GM19468 (cell line): ENCODE results near the gene ERCC8.
"Not testable (repeated sequence)": the region's sequence is repeated elsewhere in the genome, so short reads cannot be mapped to it uniquely, and the experiment has no call there.

Experiments used
- ATAC-seq: cut with Tn5 transposase; IDR thresholded peaks from one replicate; pipeline ENCODE4 v1.9.1; 2021; ENCODE audit warnings: mild to moderate bottlenecking, moderate library complexity, moderate number of reproducible peaks; ENCODE audit not compliant: unreplicated experiment; ENCODE audit errors: extremely low read depth

The ERCC8 gene, protein sequence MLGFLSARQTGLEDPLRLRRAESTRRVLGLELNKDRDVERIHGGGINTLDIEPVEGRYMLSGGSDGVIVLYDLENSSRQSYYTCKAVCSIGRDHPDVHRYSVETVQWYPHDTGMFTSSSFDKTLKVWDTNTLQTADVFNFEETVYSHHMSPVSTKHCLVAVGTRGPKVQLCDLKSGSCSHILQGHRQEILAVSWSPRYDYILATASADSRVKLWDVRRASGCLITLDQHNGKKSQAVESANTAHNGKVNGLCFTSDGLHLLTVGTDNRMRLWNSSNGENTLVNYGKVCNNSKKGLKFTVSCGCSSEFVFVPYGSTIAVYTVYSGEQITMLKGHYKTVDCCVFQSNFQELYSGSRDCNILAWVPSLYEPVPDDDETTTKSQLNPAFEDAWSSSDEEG

DNA sequence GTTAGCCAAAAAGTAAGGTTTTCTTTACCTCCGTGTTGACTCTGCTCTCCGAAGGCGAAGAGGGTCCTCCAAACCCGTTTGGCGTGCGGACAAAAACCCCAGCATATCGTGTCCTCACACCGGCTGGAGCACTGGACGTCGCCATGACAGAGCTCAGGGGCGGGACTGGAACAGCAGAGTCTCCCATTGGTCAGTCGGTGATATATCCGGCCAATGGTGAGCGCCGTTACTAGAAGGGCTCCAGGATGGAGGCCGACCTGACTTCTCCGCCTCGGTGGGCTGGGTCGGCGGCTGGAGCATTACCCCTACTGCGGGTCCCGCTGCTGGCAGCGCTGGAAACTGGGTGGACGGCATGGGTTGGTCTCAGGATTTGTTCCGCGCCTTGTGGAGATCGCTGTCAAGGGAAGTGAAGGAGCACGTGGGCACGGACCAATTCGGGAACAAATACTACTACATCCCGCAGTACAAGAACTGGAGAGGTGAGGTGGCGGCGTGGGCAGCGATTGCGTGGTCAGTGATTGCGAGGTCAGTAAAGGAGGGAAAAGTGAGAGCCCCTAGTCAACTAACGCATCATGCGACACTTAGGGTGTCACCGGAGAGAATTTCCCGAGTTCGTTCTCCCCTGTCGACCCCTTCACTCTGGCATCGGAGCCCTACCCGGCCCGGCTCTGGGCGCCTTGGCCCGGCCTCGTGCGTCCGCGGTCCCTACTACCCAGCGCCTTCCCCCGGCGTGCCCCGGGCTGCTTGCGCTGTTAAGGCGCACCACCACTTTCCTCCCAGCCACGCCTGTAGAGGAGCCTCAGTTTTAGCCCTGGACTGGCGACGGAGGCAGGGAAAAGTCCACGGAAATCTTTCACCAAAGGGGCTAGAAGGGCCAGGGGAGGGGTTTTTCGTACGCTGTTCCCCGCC is at the start of gene ERCC8, which contains the start of gene NDUFAF2:
ERCC8 (minus strand) TSS at position 167 of the 909 bp plus-strand sequence; CDS start at position 105, 62 bp downstream.
NDUFAF2 (plus strand) TSS at position 302 of the 909 bp plus-strand sequence; CDS start at position 353, 51 bp downstream.
- peak; percentile 99 for ATAC-seq

DNA sequence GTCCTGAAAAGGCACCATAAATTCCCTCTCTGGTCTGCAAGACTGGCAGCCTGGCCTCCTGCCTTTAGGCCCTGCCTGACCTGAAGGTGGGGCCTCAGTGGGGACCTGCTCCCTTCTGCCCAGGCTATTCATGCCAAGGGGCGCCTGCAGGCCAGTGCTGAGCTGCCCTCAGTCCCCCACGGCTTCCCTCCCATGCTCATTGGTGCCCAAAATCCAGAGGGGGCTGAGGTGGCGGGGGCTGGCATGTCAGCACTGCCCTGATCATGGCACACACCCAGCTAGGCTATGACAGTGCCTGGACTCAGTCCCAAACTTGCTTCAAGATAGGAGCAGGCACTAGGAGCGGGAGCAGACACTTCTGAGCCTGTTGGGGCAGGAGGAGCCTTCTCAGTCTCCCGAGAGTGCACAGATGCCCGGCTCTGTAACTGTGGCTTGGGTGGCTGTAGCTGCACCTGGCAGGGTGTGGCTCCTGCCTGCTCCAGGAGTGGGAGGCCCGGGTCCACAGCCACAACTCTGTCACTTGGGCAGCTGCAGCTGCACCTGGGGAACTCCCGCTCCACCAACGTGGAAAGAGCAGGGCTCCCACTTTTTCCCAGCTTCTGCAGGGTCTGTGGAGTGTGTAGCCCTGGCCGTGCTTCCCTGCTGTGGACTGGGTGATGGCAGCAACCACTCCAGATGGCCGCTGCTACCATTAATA is 49.2 kb upstream of the ERCC8 start:
- ATAC-seq = no peak

DNA sequence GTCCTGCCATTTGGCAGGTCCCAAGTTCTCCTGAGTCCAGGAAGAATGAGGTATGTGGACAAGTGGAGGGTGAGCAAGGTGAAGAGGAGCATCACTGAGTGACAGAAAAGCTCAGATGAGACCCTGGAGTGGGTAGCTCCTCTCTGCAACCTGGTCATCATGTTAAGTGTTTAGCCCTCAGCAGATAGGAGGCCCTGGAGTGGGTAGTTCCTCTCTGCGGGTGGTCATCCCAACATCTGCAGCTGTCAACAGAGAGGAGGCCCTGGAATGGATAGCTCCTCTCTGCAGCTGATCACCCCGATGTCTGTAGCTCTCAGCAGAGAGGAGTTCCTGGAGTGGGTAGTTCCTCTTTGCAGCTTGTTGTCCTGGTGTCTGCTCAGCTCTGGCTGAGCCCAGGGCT is 48.6 kb upstream of the ERCC8 start:
- ATAC-seq = no peak

DNA sequence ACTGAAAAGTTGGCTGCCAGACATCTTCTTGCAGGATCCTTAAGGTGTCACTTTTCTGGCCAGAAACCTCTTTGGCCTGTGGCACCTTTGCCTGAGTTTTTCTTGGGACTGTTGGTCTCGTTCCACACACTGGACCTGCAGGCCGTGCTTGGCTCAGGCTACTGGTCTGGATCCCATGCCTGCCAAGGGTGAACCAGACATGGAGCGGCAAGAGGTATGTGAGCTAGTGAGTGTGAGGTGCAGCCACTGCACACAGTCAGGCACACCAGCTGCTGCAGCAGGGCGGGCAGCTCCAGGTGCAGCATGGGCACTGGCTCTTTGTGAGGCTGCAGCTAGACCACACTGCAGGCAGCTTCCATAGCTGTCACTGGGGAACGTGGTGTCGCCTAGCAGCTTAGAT is 48.0 kb upstream of the ERCC8 start:
- no peak for ATAC-seq

DNA sequence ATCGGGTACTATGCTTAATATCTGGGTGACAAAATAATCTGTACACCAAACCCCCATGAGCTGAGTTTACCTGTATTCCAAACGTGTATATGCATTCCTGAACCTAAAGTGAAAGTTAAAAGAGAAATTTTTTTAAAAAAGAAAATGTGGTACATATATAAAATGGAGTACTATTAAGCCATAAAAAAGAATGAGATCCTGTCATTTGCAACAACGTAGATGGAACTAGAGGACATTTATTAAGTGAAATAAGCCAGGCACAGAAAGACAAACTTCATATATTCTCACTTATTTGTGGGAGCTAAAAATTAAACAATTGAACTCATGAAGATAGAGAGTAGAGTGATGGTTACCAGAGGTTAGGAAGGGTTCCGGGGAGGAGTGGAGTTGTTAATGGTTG is 44.9 kb upstream of the ERCC8 start:
- no peak for ATAC-seq

DNA sequence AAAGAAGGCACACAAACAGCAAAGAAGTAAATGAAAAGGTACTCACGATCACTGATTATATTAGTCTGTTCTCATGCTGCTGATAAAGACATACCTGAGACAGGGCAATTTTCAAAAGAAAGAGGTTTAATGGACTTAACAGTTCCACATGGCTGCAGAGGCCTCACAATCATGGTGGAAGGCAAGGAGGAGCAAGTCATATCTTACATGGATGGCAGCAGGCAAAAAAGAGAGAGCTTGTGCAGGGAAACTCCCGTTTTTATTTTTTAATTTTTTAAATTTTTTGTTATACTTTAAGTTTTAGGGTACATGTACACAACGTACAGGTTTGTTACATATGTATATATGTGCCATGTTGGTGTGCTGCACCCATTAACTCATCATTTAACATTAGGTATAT is 37.3 kb upstream of the ERCC8 start:
- not testable (repeated sequence) for ATAC-seq

DNA sequence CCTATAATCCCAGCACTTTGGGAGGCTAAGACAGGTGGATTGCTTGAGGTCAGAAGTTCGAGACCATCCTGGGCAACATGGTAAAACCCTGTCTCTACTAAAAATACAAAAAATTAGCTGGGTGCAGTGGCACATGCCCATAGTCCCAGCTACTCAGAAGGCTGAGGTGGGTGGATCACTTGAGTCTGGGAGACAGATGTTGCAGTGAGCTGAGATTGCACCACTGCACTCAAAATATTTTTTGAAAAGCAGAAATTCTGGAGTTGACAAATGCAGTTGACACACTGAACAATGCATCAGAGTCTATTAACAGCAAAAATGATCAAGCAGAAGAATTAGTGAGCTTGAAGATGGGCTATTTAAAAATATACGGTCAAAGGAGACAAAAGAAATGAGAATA is 35.6 kb upstream of the ERCC8 start:
- ATAC-seq = no peak

DNA sequence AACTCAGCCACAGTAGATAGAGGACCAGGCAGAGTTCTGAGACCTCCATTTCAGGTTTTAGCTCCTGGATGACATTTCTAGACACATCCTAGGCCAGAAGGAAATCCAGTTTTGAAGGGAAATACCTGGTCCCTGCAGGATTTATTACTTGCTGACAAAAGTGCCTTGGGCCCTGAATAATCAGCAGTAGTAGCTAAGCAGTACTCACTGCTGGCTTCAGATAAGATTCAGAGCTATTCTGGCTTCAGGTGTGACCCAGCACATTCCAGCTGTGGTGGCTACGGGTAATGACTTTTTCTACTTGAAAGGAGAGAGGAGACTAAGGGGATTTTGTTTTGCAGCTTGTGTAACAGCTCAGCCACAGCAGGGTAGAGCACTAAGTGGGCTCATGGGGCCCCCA is 34.1 kb upstream of the ERCC8 start:
- no peak for ATAC-seq

DNA sequence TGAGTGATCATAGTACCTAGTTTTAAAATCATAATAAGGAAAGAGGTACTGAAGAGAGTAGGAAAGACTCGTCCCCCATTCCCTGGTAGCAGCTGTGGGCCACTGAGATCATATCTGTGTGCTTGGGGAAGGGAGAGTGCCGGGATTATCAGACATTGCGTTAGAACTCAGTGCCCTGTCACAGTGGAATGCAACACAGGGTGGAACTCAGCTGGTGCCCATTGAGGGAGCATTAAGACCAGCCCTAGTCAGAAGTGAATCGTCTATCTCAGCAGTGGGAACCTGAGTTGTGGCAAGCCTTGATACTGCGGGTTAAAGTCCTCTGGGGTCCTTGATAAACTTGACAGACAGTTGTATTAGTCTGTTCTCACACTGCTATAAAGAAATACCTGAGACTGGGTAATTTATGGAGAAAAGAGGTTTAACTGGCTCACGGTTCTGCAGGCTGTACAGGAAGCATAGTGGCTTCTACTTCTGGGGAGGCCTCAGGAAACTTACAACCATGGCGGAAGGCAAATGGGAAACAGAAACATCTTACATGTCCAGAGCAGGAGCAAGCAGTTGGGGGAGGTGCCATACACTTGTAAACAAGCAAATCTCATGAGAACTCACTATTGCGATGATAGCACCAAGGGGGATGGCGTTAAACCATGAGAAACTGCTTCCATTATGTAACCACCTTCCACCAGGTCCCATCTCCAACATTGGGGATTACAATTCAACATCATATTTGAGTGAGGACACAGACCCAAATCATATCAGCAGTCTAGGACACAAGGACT is 33.3 kb upstream of the ERCC8 start:
- no peak for ATAC-seq

DNA sequence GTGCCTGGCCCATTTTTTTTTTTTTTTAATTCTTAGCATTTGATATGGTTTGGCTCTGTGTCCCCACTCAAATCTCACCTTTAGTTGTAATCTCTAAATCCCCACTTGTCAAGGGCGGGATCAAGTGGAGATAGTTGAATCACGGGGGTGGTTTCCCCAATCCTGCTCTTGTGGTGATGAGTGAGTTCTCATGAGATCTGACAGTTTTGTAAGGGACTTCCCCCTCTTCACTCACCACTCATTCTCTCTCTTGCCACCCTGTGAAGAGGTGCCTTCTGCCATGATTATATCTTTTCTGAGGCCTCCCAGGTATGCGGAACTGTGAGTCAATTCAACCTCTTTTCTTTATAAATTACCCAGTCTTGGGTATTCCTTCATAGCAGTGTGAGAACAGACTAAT is 27.4 kb upstream of the ERCC8 start:
- no peak for ATAC-seq

DNA sequence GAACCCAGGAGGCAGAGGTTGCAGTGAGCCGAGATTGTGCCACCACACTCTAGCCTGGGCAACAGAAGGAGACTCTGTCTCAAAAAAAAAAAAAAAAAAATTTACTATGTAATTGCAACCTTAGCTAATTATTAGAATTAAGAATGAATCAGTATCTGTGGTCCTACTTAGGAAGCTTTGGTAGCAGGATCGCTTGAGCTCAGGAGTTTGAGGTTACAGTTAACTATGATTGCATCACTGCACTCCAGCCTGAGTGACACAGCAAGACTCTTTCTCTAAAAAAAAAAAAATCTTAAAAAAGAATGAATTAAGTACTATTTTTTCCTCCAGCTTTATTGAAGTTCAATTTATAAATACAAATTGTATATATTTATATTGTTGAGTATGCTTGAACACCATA is 16.8 kb upstream of the ERCC8 start:
- no peak for ATAC-seq

DNA sequence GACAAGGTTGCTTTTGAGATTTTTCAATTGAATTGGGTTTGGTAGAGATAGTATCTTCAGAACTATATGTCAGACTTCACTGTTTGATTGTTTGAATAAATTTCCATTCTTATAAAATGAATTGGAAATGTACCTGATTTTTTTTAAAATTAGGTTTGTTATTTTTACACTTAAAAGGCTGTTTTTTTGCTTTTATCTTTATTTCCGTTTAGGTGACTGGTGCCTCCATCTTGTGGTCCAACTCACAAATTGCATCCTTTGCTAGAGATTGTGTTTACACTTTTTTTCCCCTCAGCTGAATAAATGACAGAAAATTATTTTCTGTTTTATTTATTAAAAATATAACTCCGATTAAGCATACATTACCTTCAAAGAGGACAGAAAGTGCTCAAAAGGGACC is 15.7 kb upstream of the ERCC8 start:
- no peak for ATAC-seq

DNA sequence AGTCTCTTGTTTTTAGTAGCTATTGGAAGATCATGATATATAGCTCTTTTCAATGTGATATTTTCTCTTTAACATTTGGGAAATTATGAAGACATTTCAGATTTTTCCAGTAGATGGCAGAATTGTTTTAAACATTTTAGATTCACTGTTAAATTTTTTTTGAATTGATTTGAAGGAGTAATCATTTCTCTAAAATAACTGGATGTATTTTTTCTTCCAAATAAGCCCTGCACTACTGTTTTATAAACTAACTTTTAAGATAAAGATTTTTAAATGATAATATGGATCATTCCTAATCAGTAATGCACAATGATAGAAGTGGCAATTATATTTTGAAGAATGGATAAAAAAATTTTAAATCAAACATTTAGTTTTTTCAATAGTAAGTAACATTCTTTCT is 14.3 kb upstream of the ERCC8 start:
- ATAC-seq = no peak

DNA sequence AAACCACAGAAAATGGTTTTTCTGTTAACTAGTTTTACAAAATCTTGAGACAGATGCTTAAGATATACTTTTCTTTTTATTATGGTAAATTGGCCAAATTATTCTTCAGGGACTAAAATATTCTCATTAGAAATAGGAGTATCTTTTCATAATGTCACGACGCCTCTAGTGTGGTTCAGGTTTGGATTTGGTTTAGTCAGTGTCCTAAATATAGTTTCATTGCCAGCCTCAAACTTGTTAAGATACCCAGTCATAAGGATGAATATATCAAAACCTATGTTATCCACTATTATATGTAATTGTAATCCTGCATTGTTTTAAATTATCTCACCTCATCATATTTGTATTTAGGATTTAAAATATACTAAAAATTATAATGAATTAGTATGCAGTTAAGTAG is 13.8 kb upstream of the ERCC8 start:
- ATAC-seq = no peak

DNA sequence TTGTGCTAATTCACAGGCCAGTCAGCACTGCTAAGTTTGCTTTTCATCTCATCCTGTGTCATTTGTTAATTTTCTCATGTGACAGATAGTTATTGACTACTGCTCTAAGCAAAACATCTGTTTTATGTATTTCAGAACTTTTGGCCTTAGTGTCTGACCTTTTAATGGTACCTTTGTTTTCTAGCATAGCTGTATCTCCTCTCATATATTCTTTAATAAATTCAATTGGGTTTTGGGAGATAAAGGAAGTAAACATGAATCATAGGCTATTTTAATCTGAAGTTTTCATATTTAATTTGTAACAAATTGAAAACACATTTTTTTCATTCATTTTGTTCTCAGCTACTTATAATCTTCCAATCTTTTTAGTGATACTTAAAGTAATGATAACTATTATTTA is 13.2 kb upstream of the ERCC8 start:
- no peak for ATAC-seq

DNA sequence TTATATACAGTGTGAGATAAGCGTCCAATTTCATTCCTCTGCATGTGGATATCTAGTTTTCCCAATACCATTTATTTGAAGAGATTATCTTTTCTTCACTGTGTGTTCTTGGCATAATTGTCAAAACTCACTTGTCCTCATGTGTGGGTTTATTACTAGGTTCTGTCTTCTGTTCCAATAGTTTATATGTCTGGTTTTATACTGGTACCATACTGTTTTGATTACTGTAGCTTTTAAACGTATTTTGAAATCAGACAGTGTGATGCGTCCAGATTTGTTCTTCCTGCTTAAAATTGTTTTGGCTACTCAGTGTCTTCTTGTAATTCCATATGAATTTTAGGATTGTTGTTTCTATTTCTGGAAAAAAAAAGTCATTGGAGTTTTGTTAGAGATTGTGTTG is 10.4 kb upstream of the ERCC8 start:
- no peak for ATAC-seq

DNA sequence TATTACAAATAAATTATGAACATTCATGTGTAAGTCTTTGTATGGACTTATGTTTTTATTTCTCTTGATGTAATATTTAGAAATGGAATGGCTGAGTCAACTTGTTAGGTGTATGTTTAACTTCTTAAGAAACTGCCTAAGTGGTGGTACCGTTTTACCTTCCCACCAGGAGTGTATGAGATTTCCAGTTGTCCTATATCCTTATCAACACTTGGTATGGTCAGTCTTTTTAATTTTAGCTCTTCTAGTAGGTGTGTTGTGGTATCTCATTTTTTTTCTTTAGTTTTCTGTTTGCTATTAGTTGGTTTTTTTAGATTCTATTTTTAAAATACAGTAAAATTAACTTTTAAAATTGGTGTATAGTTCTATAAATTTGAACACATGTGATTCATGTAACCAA is 3.9 kb upstream of the ERCC8 start:
- ATAC-seq = no peak

DNA sequence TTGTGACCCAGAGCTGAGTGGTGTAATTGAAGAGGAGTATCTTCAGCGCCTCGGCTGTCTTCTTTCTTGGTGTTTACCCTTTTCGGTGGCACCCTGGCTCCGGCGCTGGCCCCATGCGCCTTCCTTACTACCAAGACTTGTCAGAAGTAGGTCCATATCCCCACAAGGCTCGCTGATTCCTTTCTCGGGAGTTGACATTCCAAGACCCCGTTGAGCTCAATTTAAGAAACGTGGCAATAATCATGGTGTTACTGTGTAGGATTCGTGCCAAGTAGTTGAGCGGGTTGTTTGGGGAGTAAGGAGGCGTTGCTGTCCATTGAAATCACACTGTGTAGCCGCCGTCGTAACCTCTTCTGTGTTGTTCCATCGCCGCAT is 930 bp upstream of the ERCC8 start:
- ATAC-seq = no peak

DNA sequence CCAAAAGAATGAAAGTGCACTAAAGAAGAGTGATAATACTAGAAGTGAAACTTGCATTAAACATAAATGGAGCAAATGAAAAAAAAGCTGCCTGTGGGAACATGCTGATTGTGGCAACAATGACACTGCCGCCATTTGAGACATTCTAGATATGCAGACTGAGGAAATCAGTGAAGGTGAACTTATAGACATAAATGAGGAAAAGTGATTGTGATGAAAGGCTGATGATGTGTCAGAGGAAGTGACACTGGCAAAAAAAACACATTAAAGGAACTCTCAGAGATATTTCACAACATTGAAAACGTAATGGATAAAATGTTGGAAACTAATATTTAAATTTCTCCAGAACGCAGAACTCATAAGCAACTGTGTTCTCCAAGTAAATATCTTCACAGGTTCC is 1.2 kb downstream of the ERCC8 start:
- no peak for ATAC-seq

DNA sequence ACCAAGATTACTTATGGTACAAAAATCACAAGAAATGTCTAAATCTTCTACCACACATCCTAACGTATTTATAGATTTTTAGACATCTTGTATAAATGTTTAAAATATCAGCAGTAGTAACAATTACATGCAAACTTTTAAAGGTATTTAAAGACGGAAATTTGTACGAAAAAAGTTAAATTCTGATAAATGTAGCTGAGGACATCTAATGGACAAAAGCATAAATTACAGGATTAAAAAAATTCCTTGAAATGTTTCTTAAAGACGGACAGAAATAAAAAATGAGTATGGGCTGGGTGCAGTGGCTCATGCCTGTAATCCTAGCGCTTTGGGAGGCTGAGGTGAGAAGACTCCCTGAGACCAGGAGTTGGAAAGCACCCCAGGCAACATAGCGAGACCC is 15.8 kb downstream of the ERCC8 start:
- no peak for ATAC-seq
